GM21367 (cell line): Measurements from ENCODE around the gene EMP2.
"Not testable (repeated sequence)": the region's sequence is repeated elsewhere in the genome, so short reads cannot be mapped to it uniquely, and the experiment has no call there.

Source experiments
- ATAC-seq: cut with Tn5 transposase; IDR thresholded peaks from one replicate; pipeline ENCODE4 v1.9.1; 2021; ENCODE audit not compliant: unreplicated experiment

Gene EMP2

GRCh38 chr16:10578474-10579316 is 1.7 kb downstream of the EMP2 start:
- ATAC-seq = no peak

DNA sequence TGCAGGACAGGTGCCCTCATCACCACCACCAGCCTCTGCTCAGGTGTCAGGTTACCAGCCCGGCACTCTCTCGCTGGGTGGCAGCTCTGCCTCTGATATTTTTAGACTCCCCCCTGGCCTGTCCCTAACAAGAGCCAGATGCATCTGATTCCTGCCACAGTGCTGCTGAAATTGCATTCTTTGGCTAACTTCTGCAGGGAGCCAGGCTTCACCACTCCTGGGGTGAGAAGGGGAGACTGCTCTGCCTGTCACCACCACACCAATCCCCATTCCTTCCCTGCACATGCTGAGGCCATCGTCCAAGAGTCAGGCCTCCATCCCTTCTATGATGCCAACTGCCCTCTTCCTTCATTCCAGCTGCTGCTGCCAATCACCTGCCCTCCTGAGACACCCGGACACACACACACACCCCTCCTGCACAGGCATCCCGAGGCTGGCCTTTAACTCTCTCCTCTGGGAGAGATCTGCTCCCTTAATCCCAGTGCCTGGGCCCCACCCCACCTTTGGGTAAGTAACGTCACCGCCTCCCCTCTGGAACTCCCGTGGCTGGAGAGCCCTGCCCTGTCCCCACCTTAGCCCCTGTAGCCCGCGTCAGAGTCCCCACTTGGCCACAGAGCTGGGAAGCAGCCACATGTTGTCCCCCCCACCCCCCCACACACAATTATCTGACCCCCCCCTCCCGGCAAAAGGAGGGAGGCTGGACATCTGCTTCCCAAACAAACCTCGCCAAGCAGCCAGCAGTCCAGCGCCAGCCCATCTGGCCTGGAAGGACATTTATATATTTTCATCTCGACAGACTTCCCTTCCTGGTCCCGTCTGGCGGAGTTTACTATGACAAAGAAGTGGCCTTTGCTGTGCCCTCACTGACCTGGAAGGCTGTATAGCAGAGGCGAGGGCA is 2.8 kb downstream of the EMP2 start:
- no peak for ATAC-seq

DNA sequence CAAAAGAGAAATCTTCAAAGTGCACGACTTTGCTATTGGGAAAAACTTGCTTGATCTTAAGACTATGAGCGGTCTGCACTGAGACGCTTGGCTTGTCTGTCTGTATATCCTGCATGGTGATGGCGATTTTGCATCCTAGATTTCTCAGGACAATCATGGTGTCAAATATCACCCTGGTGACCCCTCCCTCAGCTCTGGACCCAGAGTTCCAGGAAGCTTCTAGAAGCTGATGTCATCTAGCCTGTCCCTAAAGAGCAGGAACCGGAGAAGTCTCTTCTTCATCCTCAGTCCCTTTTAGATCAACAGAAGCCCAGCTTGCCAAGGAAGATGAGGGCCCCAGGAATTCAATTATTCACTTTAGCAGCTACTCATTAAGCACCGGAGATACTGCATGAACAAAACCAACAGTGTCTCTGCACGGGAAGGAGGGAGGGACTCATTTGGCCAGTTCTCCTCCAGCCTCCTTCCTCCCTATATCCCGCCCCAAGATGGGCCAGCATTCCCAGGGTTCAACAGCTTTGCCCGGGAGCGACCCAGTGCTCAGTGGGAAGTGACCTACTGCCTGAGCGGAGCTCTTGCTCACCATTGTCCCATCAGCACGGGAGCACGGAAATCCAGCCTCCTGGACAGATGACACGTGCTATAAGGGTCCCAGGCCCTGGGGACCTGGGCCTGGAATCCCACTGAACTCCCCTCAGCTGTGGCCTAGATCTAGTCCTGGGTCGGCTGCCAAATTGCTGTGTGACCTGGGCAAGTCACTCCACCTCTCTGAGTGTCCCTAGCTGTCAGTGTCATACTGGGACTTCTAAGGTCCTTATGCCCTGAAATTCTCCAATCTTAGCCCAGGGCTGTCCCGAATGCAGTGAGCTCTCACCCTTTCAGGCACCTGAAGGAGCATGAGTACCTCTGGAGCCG is 3.8 kb downstream of the EMP2 start:
- no peak for ATAC-seq

- no peak for ATAC-seq
These were observed 4.8 kb downstream of the EMP2 start for GRCh38 chr16:10575506-10576130.

GRCh38 chr16:10572611-10573010 is 7.8 kb downstream of the EMP2 start:
- no peak for ATAC-seq

- ATAC-seq = no peak
These were observed 9.0 kb downstream of the EMP2 start for GRCh38 chr16:10571354-10571753.

DNA sequence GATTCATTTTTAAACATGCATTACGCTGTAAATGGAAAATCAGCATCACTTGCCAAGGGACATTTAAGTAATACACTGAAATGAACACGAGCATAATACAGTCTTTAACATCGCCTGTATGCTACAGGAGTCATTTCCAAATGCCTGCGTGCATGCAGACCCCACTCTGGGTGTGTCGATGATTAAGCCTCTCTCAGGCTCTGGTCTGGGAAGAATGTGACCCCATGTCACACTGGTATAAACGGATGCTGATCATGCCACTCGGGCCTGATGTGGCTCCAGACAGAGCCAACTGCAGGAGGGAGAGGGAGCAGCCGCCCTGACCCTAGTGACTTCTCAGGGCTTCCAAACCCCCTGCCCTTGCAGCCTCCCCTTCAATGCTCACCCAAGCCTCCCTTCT is 10.8 kb downstream of the EMP2 start:
- ATAC-seq = no peak

DNA sequence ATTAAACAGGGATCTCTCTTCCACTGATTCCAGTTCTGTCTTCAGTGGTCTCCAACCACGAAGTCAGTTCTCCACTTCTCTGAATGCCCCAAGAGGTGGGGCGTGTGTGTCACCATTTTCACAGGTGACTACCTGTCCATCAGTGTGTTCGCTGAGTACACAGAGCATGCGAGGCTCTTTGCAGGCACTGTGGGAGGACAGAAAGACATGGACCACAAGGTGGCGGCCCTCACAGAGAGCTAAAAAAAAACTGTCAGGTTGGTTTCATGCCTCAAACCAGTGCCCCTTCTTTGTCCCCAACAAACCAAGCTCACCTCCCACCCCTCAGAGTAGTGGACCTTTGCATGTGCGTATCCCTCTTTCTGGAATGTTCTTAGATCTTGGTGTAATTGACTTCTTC is 13.8 kb downstream of the EMP2 start:
- no peak for ATAC-seq

- ATAC-seq = no peak
These were observed 15.2 kb downstream of the EMP2 start for GRCh38 chr16:10565167-10565566.

DNA sequence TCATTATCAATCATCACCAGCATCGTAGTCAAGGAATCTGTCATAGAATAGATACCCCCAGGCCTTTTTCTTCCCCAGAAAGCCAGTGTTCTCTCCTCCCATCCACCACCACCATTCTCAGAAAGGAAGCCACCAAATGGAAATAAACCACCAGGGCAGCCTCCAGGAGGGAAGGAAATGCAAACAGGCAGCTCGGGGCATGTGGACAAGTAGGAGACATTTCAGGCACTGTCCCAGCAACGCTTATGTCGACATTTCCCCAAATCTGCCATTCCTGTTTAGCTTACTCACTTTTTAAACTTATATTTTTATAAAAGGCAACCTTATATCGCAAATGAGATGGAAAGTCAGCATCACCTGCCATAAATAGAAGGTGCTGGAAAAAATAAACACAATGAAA is 15.8 kb downstream of the EMP2 start:
- ATAC-seq = no peak

- ATAC-seq = no peak
These were observed 18.0 kb downstream of the EMP2 start for GRCh38 chr16:10562361-10562899.

DNA sequence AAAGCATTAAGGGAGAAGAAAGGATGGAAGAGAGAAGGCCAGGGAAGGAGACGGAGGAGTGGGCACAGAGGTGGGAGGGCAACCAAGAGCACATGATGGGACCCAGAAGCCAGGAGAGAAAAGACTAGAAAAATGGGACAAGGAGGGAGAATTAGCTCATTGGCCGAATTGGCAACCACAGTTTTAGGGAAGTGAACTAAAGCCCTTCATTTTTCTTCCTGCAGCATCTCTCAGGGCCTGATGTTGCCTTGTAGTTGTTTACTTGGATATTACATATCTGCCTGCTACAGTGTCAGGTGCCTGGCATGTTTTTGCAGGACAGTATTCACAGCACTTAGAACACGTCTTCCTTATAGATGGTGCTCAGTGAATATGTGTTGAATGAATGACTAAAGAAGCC is 19.0 kb downstream of the EMP2 start:
- no peak for ATAC-seq

DNA sequence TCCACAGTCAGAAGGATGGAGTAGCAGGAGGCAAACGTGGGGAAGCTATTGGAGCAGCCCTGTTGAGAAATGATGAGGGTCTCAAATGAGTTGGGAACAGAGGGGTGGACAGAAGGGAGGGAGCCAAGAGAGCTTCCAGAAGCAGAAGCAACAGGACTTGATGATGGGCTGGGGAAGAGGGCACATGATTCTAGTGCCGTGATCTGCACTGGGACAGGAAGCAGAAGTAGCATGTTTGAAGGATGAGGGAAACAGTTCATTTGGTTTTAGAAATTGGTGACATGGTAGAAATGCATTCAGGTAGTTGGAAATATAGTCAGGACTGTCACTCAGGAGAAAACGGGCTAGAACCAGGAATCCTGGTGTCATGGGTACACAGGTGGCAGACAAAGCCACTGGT is 19.4 kb downstream of the EMP2 start:
- no peak for ATAC-seq

- ATAC-seq = not testable (repeated sequence)
These were observed 20.6 kb downstream of the EMP2 start for GRCh38 chr16:10559792-10560191.

DNA sequence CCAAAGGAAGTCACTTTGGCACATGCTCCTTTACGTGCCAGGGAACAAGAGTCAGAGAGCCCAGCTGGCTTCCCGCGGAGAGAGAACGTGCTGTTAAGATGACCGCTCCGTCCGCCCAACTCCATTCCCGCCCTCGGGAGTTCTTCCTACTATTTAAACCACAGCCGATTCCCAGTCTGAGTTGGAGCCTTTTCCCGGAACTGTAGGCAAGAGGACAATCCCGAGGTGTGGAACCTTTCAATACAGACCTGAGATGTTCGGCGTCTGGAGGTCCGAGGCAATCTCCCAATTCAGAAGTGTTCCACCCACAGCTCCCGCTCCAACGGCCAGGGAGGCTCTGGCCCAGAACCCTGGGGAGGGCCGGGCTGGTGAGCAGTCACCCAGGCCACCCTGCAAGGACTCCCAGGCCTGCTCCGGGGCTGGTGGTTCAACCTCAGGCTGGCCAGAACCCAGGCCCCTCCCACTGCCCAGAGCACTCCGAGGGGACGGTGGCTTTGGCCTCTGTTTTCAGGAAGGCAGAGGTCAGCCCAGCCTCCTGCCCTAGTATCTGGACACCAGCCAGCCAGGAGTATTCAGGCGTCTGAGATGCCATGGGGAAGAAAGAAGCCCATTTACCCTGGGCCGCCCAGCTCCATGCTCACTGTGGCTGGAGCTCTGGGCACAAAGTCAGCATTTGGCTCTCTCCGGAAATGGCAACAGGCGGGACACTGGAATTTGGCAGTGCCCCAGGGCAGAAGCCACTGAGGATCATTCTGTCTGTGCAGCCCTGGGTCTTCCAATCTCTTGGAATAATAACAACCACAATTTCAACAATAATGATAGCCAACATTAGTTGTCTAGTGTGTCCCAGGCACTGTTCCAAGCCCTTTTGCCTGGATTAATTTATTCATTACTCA is 21.4 kb downstream of the EMP2 start:
- no peak for ATAC-seq

DNA sequence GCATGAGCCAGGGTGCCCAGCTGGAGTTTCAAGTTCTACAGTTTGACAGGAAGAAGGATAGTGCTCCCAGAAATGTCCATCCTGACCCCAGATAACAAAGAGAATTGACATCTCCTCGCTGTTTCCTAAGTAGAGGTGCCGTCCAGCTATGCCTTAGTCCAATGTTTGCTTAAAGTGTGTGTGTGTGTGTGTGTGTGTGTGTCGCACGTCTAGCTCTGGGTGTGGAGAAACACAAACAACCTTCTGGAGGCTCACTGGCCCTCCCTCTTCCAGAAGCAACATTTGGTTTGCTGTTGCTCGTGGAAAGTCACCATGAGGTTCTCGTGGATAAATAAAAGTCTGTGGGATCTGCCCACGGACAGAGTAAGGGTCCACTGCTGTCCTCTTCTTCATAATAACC is 22.1 kb downstream of the EMP2 start:
- ATAC-seq = no peak

DNA sequence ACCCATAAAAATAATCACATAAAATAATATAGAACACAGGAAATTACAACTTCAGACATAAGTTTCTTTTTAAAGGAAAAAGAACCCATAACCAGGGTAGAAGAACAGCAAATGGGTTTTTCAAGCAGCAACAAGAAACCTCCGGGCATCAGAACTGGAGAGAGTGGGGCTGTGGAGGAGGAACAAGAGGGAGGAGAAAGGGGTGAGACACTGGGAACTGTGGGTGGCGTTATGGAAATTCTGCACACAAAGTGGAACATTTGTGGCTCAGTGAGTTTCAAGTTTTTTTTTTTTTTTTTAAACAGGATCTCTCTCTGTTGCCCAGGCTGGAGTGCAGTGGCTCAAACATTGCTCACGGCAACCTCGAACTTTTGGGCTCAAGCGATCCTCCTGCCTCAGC is 22.6 kb downstream of the EMP2 start:
- no peak for ATAC-seq

DNA sequence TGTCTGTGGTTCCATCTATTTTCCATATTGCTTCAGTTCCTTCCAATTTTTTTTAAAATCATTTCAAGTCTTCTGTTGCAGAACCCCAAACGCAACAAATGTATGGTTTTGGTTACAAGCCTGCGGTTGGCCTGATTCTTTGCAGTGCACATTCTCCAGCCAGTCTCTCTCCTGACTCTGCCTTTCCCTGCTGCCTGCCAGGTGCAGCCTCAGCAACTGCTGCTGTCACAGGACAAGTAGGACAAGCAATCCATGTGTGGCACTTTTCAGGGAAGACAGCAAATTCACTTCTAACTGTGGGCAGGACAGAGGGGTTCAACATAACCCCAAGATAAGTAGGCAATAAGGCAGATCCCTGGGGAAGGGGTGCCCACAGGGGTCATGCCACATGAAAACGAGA is 24.2 kb downstream of the EMP2 start:
- no peak for ATAC-seq

- no peak for ATAC-seq
These were observed 25.8 kb downstream of the EMP2 start for GRCh38 chr16:10554569-10554968.
